Hindlimb muscle (tissue), 1 donor: ENCODE results near the gene AKR1C2. TPM values are rescaled to one million over a fixed set of nuclear protein-coding genes. Genes with fewer than 3 reads are reported as not detected.
"Not testable (repeated sequence)": the region's sequence is repeated elsewhere in the genome, so short reads cannot be mapped to it uniquely, and the experiment has no call there.

Experiments
- DNase-seq: peaks from one replicate; pipeline ENCODE4 v3.0.0-alpha.2; 2013
- polyA plus RNA-seq: library from polyadenylated mRNA; unstranded; fragments of 120-200 nt; gene quantifications from one replicate; pipeline ENCODE4 v1.2.1, GENCODE V29; 2013; ENCODE audit not compliant: insufficient read length

AKR1C2 gene
- polyA plus RNA-seq, 1 donor = 5.7 TPM

GRCh38 chr10:4988000-4988641 lies 15.5 kb downstream of the AKR1C2 start:
- DNase-seq = not testable (repeated sequence)

DNA sequence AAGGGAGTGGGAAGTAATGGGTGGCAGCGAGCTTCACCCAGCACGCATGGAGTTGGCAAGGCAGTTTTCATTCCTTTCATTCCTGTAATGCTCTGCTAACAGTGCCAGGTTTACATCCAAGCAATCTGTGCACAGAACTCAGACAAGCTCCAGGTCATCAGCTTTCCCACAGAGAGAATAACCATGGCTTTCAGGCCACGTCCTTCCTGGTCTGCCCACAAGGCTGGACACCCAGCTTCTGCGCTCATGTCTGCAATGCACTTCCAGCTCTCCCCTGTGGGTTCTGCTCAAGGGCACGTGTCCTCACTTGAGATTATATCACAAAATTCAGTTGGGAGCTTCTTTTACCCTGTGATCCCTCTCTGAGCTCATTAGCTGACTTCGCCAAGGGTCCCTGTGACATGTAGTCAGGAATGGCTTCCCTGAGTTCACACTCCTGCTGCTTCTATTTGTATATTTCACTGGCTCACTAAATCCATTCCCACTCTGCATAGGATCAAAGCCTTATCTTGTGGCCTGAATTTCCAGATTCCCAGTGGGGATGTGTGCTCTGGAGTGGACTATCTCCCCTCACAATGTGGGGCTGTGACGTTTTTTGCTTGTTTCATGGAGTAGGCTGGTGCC lies 18.6 kb downstream of the AKR1C2 start:
- DNase-seq = no peak

DNA sequence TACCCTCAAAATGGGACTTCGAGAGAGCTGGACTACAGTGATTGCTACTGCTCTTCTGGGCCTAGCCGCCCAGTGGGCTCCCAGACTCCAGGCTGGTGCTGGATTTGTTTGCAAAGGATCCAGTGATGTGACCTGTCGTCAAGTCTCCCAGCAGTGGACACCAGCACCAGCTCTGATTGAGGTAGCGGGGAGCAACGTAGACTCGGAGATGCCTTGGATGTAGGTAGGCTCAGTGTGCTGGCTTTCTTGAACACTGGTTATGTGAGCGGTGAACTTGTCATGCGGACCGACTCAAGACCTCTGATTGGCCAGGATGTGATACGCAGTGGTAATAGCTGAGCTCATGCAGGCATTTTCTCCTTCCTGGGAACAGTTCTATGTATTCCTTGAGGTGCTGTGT lies 19.4 kb downstream of the AKR1C2 start:
- DNase-seq = no peak

GRCh38 chr10:4983615-4984216 lies 19.9 kb downstream of the AKR1C2 start:
- no peak for DNase-seq

- no peak for DNase-seq
These were observed 20.9 kb downstream of the AKR1C2 start for GRCh38 chr10:4982764-4983226.

DNA sequence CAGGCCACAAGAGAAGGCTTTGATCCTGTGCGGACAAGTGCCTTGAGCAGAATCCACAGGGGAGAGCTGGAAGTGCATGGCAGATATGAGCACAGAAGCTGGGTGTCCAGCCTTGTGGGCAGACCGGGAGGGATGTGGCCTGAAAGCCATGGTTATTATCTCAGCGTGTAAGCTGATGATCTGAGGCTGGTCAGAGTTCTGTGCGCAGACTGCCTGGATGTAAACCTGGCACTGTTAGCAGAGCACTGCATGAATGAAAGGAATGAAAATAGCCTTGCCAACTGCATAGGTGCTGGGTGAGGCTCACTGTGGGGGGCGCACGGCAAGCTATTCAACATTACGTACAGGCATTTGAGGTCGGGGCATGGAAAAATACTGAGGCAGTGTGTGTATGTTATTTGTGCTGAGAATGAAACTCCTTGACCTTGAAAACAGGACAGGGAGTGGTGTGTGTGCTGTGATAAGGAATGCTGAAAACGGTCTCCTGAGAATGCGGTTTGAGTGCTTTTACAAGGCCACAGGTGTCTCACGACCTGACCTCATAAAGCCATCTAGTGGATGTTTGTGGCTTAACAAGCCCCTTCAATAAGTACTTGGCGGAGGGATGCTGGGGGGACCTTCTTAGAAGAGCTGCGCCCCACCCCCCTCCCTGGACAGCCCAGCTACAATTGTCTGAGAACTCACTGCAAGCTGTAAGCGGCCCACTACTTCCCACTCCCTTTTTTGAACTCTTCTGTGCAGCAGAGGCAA lies 21.8 kb downstream of the AKR1C2 start:
- DNase-seq = no peak

- DNase-seq = no peak
These were observed 22.9 kb downstream of the AKR1C2 start for GRCh38 chr10:4980793-4981192.

- DNase-seq = no peak
These were observed 24.8 kb downstream of the AKR1C2 start for GRCh38 chr10:4978870-4979269.

GRCh38 chr10:4977025-4977424 lies 26.6 kb downstream of the AKR1C2 start:
- no peak for DNase-seq

GRCh38 chr10:4974400-4974799 lies 29.3 kb downstream of the AKR1C2 start:
- not testable (repeated sequence) for DNase-seq

DNA sequence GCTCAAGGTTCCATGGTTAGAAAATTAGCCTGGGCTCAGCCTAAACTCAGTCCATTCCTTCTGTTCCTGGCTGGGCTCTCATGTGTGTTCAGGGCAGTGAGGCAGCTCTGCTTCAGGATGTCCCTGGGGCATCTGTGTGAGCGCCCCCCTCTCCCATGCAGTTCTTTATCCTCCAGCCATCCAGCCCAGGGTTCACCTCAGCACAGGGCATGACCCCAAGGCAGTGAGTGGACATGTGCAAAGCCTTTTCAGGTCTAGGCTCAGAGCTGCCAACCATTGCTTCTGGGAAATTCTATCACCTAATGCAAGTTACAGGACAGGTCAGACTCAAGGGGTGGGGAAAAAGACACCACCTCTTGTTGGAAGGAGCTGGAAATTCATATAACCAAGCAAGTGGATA lies 30.4 kb downstream of the AKR1C2 start:
- DNase-seq = not testable (repeated sequence)

DNA sequence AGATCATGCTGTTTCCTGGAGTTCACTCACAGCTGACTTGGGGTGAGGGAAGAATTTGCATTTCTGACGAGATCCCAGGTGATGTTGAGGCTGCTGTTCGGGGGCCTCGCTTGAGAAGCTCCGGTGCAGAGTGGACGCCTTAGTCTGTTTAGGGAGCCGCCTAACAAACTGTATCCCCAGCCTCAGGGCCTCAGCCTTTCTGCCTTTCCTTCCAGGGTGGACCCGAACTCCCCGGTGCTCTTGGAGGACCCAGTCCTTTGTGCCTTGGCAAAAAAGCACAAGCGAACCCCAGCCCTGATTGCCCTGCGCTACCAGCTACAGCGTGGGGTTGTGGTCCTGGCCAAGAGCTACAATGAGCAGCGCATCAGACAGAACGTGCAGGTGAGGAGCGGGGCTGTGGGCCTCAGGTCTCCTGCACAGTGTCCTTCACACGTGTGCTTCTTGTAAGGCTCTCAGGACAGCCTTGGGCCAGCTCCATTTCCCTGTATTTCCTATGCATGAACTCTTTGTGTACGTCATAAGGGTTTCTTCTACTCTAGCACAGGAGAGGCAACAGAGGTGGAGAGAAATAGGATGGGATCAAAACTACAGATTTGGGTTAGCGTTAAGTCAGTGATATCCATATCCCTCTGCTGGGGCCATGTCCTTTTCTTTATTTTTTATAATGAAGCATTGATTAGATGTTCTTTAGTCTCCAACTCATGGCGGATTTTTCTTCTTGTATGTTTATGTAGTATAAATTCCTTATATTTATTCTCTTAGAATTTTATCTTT lies 31.1 kb downstream of the AKR1C2 start:
- not testable (repeated sequence) for DNase-seq

DNA sequence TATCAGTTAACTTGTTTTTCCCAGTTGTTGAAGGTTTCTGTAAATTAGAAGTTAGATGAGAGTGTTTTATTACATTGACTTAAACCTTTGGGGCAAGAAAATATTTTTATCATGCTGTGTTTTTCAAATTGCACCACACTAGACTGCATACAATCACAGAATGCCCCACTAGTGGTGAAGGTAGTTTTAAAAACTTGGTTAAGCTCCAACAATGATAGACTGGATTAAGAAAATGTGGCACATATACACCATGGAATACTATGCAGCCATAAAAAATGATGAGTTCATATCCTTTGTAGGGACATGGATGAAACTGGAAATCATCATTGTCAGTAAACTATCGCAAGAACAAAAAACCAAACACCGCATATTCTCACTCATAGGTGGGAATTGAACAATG lies 33.3 kb downstream of the AKR1C2 start:
- not testable (repeated sequence) for DNase-seq

DNA sequence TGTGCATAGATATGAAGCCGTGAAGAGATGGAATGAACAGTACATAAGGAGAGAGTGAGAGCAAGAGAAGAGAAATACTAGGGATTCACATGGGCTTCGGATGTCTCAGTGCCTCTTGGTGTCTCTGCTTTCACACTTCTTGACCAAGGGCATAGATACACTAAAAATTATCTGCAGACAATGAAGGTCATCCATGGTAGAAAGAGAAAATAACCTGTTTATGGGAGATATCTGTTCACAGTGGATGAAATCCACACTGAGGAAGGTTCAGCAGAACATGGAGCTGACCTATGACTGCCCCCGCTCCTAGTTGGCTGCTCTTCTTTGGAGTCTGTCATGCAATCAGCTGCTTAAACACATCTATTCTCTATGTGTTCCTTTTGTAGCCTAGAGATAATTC lies 34.4 kb downstream of the AKR1C2 start:
- DNase-seq = not testable (repeated sequence)

- not testable (repeated sequence) for DNase-seq
These were observed 36.5 kb downstream of the AKR1C2 start for GRCh38 chr10:4967189-4967588.

GRCh38 chr10:4965763-4966162 lies 37.9 kb downstream of the AKR1C2 start:
- DNase-seq = not testable (repeated sequence)

DNA sequence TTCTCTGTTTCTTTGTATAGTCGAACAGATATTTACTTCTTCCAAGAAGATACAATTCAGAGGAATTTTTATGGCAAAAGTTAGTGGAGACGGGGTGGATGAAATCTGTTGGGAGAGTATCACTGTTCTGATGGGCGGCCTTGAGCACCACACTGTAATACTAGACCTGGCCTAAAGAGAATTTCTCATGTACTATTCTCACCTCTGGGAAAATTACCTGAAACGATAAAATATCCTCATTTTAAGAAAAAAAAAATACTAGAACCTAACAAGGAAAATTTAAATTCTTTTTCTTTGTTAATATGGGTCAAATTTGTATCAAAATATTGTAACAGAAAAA lies 39.9 kb downstream of the AKR1C2 start:
- DNase-seq = not testable (repeated sequence)

DNA sequence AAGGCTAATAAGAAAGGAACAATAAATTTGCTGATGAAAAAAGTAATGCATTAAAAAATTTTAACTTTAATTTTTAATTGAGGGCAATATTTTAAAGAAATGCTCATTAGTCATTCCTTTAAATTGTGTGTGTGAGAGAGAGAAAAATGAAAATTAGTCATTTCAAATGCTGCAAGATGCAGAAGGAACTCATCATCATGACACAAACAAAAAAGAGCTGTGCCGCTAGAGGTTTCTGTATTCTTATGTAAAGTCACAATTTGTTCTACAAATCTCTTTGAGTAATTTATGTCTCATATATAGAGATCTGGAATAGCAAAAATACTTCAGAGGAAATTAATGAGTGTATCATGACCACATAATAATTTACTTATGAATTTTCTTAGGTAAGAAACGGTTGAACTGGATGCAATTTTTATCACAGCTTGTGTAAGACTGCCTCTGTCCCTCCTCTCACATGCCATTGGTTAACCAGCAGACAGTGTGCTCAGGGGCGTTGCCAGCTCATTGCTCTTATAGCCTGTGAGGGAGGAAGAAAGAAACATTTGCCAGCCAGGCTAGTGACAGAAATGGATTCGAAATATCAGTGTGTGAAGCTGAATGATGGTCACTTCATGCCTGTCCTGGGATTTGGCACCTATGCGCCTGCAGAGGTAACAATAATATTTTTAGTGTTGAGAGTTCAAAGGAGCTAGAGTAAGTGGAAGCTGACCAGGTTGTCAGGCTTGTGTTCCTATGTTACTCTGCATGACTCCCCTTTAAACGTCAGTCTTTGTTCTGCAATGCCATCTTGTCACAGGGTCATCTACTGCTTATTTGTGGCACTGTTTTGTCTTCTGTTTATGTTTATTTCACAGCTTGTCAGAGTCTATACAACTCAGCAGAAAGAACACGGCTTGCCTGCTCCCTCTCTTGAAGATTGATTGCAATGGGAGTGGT lies 40.5 kb downstream of the AKR1C2 start, which contains the start of gene AKR1C1:
AKR1C1 (plus strand) TSS at position 540 of the 939 bp plus-strand sequence; CDS start at position 570, 30 bp downstream.
- not testable (repeated sequence) for DNase-seq

DNA sequence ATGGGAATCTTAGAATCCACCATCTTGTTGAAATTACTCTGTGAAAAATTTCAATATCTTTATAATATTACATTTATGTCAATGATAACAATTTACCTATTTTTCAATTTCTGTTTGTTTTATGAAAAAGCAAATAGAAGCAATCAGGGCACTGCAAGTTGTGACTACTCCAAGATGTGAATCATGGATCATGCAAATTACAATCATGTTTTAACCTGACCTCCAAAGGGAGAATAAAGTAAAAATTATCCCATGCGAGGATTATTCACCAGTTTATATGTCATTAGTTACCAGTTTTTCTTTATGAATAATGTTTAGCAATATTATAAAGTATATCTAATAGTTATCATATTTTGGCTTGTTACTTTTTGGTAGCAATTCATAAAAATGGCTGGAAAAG lies 41.3 kb downstream of the AKR1C2 start:
- not testable (repeated sequence) for DNase-seq

DNA sequence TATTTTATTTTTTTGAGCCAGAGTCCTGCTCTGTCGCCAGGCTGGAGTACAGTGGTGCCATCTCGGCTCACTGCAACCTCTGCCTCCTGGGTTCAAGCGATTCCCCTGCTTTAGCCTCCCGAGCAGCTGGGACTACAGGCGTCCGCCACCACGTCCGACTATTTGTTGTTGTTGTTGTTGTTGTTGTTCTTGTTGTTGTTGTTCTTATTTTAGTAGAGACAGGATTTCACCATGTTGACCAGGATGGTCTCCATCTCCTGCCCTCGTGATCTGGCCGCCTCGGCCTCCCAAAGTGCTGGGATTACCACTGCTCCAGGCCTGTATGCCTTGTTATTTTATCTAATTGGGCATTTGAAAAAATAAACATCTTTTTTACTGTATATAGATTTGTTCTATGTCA lies 42.1 kb downstream of the AKR1C2 start:
- DNase-seq = not testable (repeated sequence)
